Kidney (tissue), 14 donors: Measurements from ENCODE around the gene SUPV3L1. TPM values are rescaled to one million over a fixed set of nuclear protein-coding genes. Genes with fewer than 3 reads are reported as not detected.
"Not testable (repeated sequence)": the region's sequence is repeated elsewhere in the genome, so short reads cannot be mapped to it uniquely, and the experiment has no call there.

ENCODE experiments used
- DNase-seq, 5 donors: peaks; one replicate each; pipeline ENCODE4 v3.0.0-alpha.2; 2013 to 2020
- FAIRE-seq: peaks from 2 replicates; lab custom pipeline; 2012; peaks lifted over from hg19 to GRCh38; lab: Jason Lieb, UNC
- H3K27ac ChIP-seq, 2 donors: one replicate each; pipeline ENCODE4 v1.7.0; 2013; ENCODE audit warnings: low read depth in 2 of 2, low read length in 2 of 2, inconsistent platforms in 1 of 2
- H3K27me3 ChIP-seq: one replicate; pipeline ENCODE4 v1.7.1; 2013; ENCODE audit warnings: low read length, inconsistent platforms; ENCODE audit not compliant: control insufficient read depth, insufficient read depth
- H3K36me3 ChIP-seq, 3 donors: one replicate each; pipeline versions ENCODE4 v1.7.0 to v1.7.1; 2013; ENCODE audit warnings: low read length in 3 of 3, control low read depth in 1 of 3, inconsistent platforms in 1 of 3; ENCODE audit not compliant: insufficient read depth in 3 of 3, control insufficient read depth in 2 of 3
- H3K4me1 ChIP-seq, 3 donors: one replicate each; pipeline versions ENCODE4 v1.7.0 to v1.7.1; 2013; ENCODE audit warnings: low read length in 3 of 3, inconsistent platforms in 1 of 3, low read depth in 1 of 3; ENCODE audit not compliant: control insufficient read depth in 2 of 3, insufficient read depth in 2 of 3
- H3K4me3 ChIP-seq, 3 donors: one replicate each; pipeline versions ENCODE4 v1.7.0 to v1.8.1; 2013; ENCODE audit warnings: low read length in 3 of 3, control low read depth in 1 of 3, inconsistent platforms in 1 of 3
- H3K9ac ChIP-seq, 3 donors: one replicate each; pipeline versions ENCODE4 v1.7.0 to v1.7.1; 2013; ENCODE audit warnings: low read length in 3 of 3, control low read depth in 1 of 3, inconsistent platforms in 1 of 3
- H3K9me3 ChIP-seq, 3 donors: one replicate each; pipeline versions ENCODE4 v1.7.0 to v1.7.1; 2013; ENCODE audit warnings: low read length in 3 of 3, control low read depth in 1 of 3, inconsistent platforms in 1 of 3; ENCODE audit not compliant: control insufficient read depth in 2 of 3, insufficient read depth in 1 of 3
- CTCF ChIP-seq: IDR thresholded peaks from 3 replicates; pipeline ENCODE4 v1.5.1; 2012; ENCODE audit warnings: mild to moderate bottlenecking, moderate library complexity, borderline replicate concordance; ENCODE audit not compliant: insufficient read depth; ENCODE audit errors: extremely low read depth
- intact Hi-C: fragments of 100-400 bp; cut with DNase I; formaldehyde crosslinking; loops from one replicate; pipeline ENCODE4 v1.11.1; 2022
- polyA plus RNA-seq: library from polyadenylated mRNA; stranded (reverse); fragments of 350-450 nt; fragmentation: Illumina TruSeq; extraction: RNeasy Lipid Tissue Mini Kit (QIAGEN cat#74804); gene quantifications from one replicate; pipeline ENCODE4 v1.2.3, GENCODE V29; 2014; ENCODE audit warnings: low read depth, low replicate concordance; ENCODE audit not compliant: insufficient read depth
- total RNA-seq: library from RNA; stranded (reverse); fragmentation: NEBNext Ultra II Directional; extraction: Animal tissue kit (Norgen Biotek cat#: 25700); gene quantifications from one replicate; pipeline ENCODE4 v1.2.1, GENCODE V29; 2021
- donor health status: control.
- donor health status: control.
- donor health status: control.
- donor health status: control.
- donor health status: control.
- donor health status: DM: yes; HTN: yes; CAD: no.
- donor health status: Normal renal cell carcinoma (clear cell type).

SUPV3L1 gene
- total and polyA plus RNA-seq, 2 donors from 2014 or later = 25.1 to 48.3 TPM

- no peaks in the 10 kb centered on the region for H3K27me3 ChIP-seq
- no peaks in the 10 kb centered on the region for H3K9me3 ChIP-seq
- TF ChIP-seq CTCF = no peak
- H3K4me3 ChIP-seq = no peak overlapping the region
- peaks cover 1 to 19% (median 6%) of the 10 kb centered on the region in 3 donors for H3K36me3 ChIP-seq
- intact Hi-C loops = no loop called here
- DNase-seq (peak in 1 of 5 donors; percentile 8), FAIRE-seq (no peak)
- no peak overlapping the region for H3K9ac ChIP-seq
- H3K4me1 ChIP-seq = no peaks in the 10 kb centered on the region
- H3K27ac ChIP-seq = no peak overlapping the region
These were observed 19.2 kb upstream of the SUPV3L1 start for GRCh38 chr10:69160809-69161241.

DNA sequence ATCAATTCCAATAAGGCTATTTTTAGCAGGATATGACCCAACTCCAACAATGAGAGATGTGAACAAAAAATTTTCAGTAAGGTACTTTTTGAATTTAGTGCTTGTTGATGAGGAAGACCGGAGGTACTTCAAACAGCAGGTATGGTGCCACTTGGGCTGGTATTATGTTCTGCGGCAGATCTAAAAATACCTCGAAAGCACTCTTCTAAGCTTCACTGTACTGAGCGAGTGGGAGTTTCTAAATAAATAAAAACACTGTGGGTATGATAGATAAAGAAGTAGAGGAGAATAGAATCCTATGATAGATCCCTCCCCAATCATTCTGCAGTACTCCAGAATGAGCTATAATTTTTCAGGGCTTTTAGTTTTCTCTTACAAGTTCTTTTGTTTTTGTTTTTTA, 11.5 kb upstream of the SUPV3L1 start:
- Histone ChIP-seq H3K9ac (no peak overlapping the region), H3K27me3 (no peaks in the 10 kb centered on the region), H3K27ac (no peak overlapping the region), H3K36me3 (peaks cover 4 to 28% (median 14%) of the 10 kb centered on the region in 3 donors), H3K4me3 (no peak overlapping the region), H3K9me3 (no peaks in the 10 kb centered on the region), H3K4me1 (no peaks in the 10 kb centered on the region)
- FAIRE-seq = no peak
- no peak for DNase-seq
- TF ChIP-seq CTCF = no peak
- intact Hi-C loops = no loop called here

- DNase-seq (no peak), FAIRE-seq (no peak)
- intact Hi-C loops = no loop called here
- peaks cover 0 to 14% (median 12%) of the 10 kb centered on the region in 3 donors for H3K36me3 ChIP-seq
- no peaks in the 10 kb centered on the region for H3K9me3 ChIP-seq
- H3K4me1 ChIP-seq = no peaks in the 10 kb centered on the region
- H3K9ac ChIP-seq = no peak overlapping the region
- TF ChIP-seq CTCF = no peak
- no peak overlapping the region for H3K4me3 ChIP-seq
- H3K27me3 ChIP-seq = no peaks in the 10 kb centered on the region
- H3K27ac ChIP-seq = no peak overlapping the region
These were observed 7.6 kb upstream of the SUPV3L1 start for GRCh38 chr10:69172241-69172982.

GRCh38 chr10:69175326-69175725, 4.7 kb upstream of the SUPV3L1 start:
- H3K36me3 ChIP-seq, H3K4me3 ChIP-seq, intact Hi-C loops, H3K4me1 ChIP-seq, H3K9ac ChIP-seq, H3K9me3 ChIP-seq, DNase-seq, H3K27ac ChIP-seq, FAIRE-seq, H3K27me3 ChIP-seq: not testable (repeated sequence)
